Measurements from ENCODE around the gene ABCC10. TPM values are rescaled to one million over a fixed set of nuclear protein-coding genes. Genes with fewer than 3 reads are reported as not detected.

The ABCC10 gene
- total RNA-seq, 1 experiment from 2014 or later, result 31.8 TPM

DNA sequence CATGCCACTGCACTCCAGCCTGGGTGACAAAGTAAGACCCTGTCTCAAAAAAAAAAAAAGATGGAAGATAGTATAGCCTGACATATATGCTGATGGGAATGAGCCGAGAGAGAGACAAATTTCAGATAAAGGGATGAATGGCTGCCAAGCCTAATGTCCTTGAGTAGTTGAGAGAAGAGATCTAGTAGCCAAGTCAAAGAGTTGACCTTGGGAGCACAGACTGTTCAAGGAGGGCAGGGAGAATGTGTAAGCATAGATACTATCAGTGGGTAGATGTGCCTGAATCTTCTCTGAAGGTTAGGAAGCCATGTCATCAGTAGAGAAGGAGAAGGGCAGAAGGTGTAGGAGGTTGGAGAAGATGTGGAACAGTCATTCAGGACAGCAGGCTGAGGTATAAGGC lies 20.0 kb upstream of the ABCC10 start:
- Histone ChIP-seq H2AFZ (ENCODE audit: low read length) (no peak overlapping the region), H3K27me3 (ENCODE audit: insufficient read depth, low read length) (no peaks in the 10 kb centered on the region), H3T11ph (ENCODE audit: low read length) (no peak overlapping the region), H3K23me2 (ENCODE audit: insufficient read length, low read depth, low read length, poor library complexity, severe bottlenecking) (no peaks in the 10 kb centered on the region), H3K9me3 (ENCODE audit: control insufficient read depth, low read depth, low read length) (no peaks in the 10 kb centered on the region), H3K27ac (ENCODE audit: insufficient read length, low read depth, low read length) (no peak overlapping the region), H2BK15ac (ENCODE audit: low read depth, low read length) (no peak overlapping the region), H4K20me1 (ENCODE audit: control insufficient read depth, insufficient read depth, insufficient read length) (no peaks in the 10 kb centered on the region), H3K23ac (ENCODE audit: insufficient read length, low read depth, low read length) (no peak overlapping the region), H3K4me2 (ENCODE audit: insufficient read depth, insufficient read length, low read length) (no peak overlapping the region), H3K4me1 (ENCODE audit: insufficient read depth, low read length) (no peaks in the 10 kb centered on the region), H3K9ac (ENCODE audit: extremely low read depth, insufficient read length, low read length) (no peak overlapping the region), H2BK20ac (ENCODE audit: low read depth, low read length, poor library complexity, severe bottlenecking) (no peak overlapping the region), H3K79me1 (ENCODE audit: insufficient read depth, low read depth, low read length, poor library complexity, severe bottlenecking) (no peaks in the 10 kb centered on the region), H2BK12ac (ENCODE audit: insufficient read length, low read depth, low read length) (no peak overlapping the region), H4K91ac (ENCODE audit: insufficient read length, low read depth, low read length) (no peak overlapping the region), H3K56ac (ENCODE audit: insufficient read length, low read depth, low read length) (no peak overlapping the region), H4K5ac (ENCODE audit: insufficient read length, low read depth, low read length) (no peak overlapping the region), H2BK120ac (ENCODE audit: low read depth, low read length, poor library complexity, severe bottlenecking) (no peak overlapping the region), H3K4ac (ENCODE audit: low read depth, low read length) (no peak overlapping the region), H3K18ac (ENCODE audit: insufficient read length, low read depth, low read length) (no peak overlapping the region), H2BK5ac (ENCODE audit: insufficient read length, low read length) (no peak overlapping the region), H3K14ac (ENCODE audit: insufficient read depth, low read length) (no peak overlapping the region), H3K79me2 (ENCODE audit: insufficient read depth, low read length) (no peaks in the 10 kb centered on the region), H2AK5ac (ENCODE audit: insufficient read length, low read length) (no peak overlapping the region), H4K8ac (replicated peaks; ENCODE audit: insufficient read length, low read depth, low read length) (no peak overlapping the region)
- H3K4me3 Mint-ChIP-seq, result no peak overlapping the region
- H3K27me3 Mint-ChIP-seq (ENCODE audit: low read depth), result peaks cover 13% of the 10 kb centered on the region
- TF ChIP-seq, protein P1, sequence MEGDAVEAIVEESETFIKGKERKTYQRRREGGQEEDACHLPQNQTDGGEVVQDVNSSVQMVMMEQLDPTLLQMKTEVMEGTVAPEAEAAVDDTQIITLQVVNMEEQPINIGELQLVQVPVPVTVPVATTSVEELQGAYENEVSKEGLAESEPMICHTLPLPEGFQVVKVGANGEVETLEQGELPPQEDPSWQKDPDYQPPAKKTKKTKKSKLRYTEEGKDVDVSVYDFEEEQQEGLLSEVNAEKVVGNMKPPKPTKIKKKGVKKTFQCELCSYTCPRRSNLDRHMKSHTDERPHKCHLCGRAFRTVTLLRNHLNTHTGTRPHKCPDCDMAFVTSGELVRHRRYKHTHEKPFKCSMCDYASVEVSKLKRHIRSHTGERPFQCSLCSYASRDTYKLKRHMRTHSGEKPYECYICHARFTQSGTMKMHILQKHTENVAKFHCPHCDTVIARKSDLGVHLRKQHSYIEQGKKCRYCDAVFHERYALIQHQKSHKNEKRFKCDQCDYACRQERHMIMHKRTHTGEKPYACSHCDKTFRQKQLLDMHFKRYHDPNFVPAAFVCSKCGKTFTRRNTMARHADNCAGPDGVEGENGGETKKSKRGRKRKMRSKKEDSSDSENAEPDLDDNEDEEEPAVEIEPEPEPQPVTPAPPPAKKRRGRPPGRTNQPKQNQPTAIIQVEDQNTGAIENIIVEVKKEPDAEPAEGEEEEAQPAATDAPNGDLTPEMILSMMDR (conservative IDR thresholded peaks at IDR 0.05), result no peak
- WGBS (ENCODE audit: extremely low coverage, insufficient read length, low lambda C conversion rate), result no CpG with 5 or more reads among the region's 1 CpG
- no peak overlapping the region for H3K27ac Mint-ChIP-seq
- no peaks in the 10 kb centered on the region for H3K4me1 Mint-ChIP-seq
- no peak for DNase-seq
- no peaks in the 10 kb centered on the region for H3K36me3 Mint-ChIP-seq (ENCODE audit: insufficient read depth in 1 of 3, low read depth in 3 of 3)
- peaks cover 0 to 2% of the 10 kb centered on the region in 2 experiments; a peak in 1 of 5 replicates for H3K9me3 Mint-ChIP-seq
